Middle frontal gyrus (tissue), 1 donor: ENCODE data around the gene ST7.

Experiments
- DNase-seq: peaks from one replicate; pipeline ENCODE4 v3.0.0-alpha.2; 2015; ENCODE audit warnings: low spot score; ENCODE audit errors: extremely low spot score

Gene ST7

GRCh38 chr7:117065571-117066150, 112.4 kb downstream of the ST7 start:
- DNase-seq, result no peak

GRCh38 chr7:117066668-117067067, 113.4 kb downstream of the ST7 start:
- no peak for DNase-seq

- DNase-seq, result no peak
Measured at GRCh38 chr7:117067340-117067739, 114.0 kb downstream of the ST7 start.

GRCh38 chr7:117068511-117069145, 115.3 kb downstream of the ST7 start:
- no peak for DNase-seq

- no peak for DNase-seq
Measured at GRCh38 chr7:117069379-117069778, 116.1 kb downstream of the ST7 start.

GRCh38 chr7:117071551-117071950, 118.2 kb downstream of the ST7 start:
- no peak for DNase-seq

GRCh38 chr7:117072620-117073118, 119.4 kb downstream of the ST7 start:
- DNase-seq, result peak; percentile 43

GRCh38 chr7:117074378-117074777, 121.1 kb downstream of the ST7 start:
- no peak for DNase-seq

GRCh38 chr7:117075934-117076333, 122.6 kb downstream of the ST7 start:
- DNase-seq, result no peak

- no peak for DNase-seq
Measured at GRCh38 chr7:117076426-117076943, 123.2 kb downstream of the ST7 start.

- DNase-seq, result no peak
Measured at GRCh38 chr7:117077658-117078057, 124.4 kb downstream of the ST7 start.

- no peak for DNase-seq
Measured at GRCh38 chr7:117082647-117083046, 129.3 kb downstream of the ST7 start.

- DNase-seq, result no peak
Measured at GRCh38 chr7:117083648-117084047, 130.3 kb downstream of the ST7 start.

- DNase-seq, result no peak
Measured at GRCh38 chr7:117084286-117084685, 131.0 kb downstream of the ST7 start.

GRCh38 chr7:117085275-117085674, 132.0 kb downstream of the ST7 start:
- DNase-seq, result no peak

- DNase-seq, result no peak
Measured at GRCh38 chr7:117085769-117086463, 132.6 kb downstream of the ST7 start.

GRCh38 chr7:117086788-117087187, 133.5 kb downstream of the ST7 start:
- DNase-seq, result no peak

GRCh38 chr7:117087639-117088396, 134.5 kb downstream of the ST7 start:
- DNase-seq, result no peak

- DNase-seq, result no peak
Measured at GRCh38 chr7:117088623-117089194, 135.4 kb downstream of the ST7 start.

GRCh38 chr7:117090791-117091190, 137.5 kb downstream of the ST7 start:
- no peak for DNase-seq

GRCh38 chr7:117091721-117092120, 138.4 kb downstream of the ST7 start:
- DNase-seq, result no peak
